Measurements from ENCODE around the gene PYCARD.
"Not testable (repeated sequence)": the region's sequence is repeated elsewhere in the genome, so short reads cannot be mapped to it uniquely, and the experiment has no call there.

The PYCARD gene

DNA sequence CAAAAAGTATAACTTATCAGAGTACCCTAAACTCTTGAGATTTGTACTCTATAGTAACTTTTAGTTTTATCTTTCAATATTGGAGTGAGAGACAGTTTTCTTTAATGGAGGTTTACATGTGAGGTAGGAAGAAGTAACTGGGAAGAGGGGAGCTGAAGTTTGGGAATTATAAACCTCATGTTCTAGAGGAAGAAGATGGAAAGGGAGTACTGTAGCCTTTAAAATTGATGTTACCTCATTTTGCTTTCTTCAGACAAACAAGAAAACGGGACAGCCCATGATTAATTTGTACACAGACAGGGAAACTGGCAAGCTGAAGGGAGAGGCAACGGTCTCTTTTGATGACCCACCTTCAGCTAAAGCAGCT is 13.2 kb downstream of the PYCARD start:
- DNase-seq, result no peak

DNA sequence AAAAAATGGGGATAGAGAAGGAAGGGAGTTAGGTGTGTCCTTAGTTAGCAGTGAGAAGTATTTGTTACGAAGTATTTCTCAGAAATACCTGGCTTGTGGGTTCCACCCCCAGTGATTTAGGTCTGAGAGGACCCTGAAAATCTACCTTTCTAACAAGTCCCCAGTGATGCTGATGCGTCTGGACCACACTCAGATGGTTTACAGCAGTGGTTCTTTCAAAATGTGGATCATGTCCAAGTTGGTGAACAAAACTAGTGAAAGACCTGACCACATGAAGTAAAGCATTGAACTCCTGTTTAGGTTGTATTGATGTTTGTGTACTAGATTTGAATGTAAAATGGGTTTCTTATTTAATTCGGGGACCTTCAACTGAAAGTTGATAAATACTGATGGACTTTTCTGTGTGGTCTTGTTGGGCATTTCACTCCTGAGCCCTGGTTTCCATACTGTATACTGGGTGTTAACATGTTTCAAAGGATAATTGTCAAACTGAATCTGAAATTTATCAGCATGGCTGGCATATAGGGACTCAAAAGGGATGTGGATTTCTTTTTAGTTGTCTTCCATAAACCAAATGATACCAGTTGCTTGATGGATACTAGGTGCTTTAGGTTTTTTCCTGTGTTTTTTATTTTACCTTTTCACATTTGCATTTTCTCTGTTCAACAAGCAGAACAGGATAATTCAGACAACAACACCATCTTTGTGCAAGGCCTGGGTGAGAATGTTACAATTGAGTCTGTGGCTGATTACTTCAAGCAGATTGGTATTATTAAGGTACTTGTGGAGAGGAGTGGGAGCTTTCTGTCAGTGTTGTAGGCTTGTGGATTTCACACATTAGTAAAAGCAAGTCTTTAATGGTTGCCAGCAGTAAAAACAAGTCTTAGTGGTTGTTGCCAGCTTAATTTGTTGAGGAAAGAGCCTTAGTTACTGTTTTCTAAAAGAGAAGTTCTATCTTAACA is 13.8 kb downstream of the PYCARD start:
- DNase-seq, result no peak

DNA sequence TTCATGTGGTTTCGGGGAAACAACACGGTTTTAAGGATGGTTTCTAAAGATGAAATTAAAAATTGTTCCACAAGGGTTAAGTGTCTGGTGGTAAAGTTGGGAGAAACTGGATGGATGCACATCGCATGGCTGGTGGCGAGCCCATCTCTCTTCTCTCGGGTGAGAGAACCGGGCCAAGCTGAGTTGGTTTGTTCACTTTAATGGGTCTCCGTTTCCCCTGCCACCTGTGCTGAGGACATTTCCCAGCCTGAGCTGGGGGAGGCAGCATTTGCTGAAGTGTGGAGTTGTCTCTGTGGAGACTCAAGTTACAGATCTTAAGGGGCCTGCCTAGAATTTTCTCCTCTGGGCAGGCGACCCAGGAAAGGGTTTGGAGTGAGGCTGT is 14.8 kb downstream of the PYCARD start:
- no peak for DNase-seq

DNA sequence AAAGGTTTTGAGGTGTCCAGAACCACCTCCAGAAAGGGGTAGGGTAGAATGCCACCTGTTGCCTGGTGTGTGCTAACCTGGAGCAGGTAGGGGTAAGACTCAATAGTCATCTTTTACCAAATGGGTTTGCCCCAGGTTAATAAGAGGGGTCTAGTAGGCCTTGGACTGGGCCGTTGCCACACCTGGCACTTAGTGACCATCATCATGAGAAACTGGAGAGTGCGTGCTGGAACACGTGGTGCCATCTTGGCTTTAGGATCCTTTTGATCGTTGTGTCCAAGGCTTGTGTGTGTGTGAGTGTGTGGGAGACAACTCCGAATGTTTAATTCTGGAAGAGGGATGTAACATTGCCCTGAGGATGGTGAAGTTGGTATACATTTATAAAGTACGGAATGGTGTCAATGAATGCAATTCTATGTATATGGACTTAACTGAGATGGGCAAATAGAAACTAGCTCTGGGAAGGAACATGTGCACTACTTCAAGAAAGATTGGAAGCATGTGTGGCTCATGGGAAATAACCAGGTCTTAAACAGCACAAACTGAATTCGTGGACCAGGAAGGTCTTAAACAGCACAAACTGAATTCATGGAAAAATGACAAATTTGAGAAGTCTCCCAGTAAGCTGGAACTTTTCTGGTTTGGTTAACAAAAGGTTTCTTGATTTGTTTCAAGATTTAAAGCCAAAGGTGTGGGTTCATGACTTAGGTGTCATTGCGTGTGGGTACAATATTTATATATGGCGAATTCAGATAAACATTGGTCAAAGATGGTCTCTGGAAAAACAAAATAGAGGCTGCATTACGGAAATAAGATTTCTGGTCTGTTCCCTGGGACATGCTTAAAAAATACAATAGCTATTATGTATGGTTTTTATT is 15.4 kb downstream of the PYCARD start:
- DNase-seq, result no peak

DNA sequence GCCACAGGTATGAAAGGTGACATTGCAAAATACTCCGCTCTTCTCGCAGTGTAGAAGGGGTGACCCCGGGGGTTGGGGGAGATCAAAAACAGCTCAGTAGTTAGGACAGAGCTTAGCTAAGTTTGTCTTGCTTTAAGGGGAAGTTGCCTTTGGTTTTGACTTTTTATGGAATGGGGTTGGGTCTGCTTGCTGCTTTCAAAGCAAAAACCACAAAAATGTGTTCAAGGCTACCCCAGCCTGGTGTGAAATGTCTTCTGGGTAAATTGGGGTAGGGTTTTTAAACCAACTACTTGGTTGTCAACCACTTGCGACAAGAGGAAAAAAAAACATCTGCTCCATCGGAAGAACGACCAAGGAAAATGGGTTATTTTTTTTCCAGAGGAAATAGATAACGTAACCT is 16.4 kb downstream of the PYCARD start:
- no peak for DNase-seq

DNA sequence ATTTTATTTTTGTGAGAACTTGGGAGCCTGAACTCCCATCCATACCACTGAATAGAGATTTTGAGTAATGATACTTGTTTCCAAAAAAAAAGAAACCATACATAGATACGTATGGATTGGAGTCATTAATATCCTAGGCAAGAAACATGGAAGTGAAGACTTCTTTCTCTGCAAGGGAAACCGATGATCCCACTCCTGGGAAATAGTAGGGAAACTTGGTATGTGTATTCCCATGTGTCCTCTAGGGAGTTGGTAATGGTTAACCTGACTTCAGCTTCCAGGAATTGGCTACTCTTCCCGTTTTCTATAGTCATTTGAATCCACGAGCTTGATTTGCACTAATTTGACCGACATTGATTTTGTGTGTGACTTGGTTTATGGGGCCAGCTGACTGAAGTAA is 17.2 kb downstream of the PYCARD start:
- DNase-seq, result no peak

DNA sequence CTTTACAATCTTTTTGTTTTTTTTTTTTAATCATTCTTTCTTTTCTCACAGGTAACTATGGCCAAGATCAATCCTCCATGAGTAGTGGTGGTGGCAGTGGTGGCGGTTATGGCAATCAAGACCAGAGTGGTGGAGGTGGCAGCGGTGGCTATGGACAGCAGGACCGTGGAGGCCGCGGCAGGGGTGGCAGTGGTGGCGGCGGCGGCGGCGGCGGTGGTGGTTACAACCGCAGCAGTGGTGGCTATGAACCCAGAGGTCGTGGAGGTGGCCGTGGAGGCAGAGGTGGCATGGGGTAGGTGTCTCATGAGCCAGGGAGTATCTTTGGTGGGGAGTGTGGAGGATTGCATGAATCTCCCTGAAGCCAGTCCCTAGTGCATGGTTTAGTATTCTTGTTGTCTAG is 17.7 kb downstream of the PYCARD start:
- DNase-seq, result no peak

DNA sequence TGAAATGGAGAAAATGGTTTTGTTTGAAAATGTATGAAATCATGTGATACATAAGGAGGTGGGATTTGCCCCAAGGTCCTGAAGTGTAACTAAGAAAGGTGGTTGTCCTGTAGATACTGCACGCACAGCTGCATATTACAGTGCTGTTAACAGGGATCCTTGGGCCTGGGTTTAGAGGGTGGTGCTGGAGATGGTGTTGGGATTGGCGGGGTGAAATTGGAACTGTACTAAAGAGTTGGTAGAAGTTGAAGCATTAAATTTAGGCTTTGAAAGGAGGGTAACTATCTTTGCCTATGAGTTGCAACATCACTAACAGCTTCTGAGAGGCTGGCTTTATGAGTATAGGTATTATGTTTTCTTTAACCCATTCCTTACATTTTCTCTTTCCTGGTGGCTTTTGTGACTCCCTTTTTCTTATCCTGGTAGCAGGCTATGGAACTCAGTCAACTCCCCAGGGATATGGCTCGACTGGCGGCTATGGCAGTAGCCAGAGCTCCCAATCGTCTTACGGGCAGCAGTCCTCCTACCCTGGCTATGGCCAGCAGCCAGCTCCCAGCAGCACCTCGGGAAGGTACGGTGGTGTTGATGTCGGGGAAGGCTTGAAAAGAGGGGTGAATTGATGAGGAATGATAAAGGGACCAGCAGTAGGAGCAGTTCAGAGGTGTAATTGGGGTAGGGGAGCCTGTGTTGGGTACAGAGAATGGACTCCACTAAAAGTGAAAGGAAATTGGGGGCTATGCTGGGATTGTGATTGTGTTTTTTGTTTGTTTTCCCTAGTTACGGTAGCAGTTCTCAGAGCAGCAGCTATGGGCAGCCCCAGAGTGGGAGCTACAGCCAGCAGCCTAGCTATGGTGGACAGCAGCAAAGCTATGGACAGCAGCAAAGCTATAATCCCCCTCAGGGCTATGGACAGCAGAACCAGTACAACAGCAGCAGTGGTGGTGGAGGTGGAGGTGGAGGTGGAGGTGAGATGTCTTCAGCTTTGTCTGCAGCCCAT is 18.8 kb downstream of the PYCARD start:
- DNase-seq, result no peak

DNA sequence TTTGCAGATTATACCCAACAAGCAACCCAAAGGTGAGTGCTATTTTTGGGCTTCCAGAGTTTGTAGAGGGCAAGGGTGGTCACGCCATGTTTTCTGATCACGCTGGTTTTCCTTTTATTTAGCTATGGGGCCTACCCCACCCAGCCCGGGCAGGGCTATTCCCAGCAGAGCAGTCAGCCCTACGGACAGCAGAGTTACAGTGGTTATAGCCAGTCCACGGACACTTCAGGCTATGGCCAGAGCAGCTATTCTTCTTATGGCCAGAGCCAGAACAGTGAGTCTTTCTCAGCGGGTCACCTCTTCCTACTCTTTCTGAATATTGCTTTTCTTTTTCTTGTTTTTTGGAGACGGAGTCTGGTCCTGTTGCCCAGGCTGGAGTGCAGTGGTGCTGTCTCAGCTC is 20.2 kb downstream of the PYCARD start:
- DNase-seq, result no peak

DNA sequence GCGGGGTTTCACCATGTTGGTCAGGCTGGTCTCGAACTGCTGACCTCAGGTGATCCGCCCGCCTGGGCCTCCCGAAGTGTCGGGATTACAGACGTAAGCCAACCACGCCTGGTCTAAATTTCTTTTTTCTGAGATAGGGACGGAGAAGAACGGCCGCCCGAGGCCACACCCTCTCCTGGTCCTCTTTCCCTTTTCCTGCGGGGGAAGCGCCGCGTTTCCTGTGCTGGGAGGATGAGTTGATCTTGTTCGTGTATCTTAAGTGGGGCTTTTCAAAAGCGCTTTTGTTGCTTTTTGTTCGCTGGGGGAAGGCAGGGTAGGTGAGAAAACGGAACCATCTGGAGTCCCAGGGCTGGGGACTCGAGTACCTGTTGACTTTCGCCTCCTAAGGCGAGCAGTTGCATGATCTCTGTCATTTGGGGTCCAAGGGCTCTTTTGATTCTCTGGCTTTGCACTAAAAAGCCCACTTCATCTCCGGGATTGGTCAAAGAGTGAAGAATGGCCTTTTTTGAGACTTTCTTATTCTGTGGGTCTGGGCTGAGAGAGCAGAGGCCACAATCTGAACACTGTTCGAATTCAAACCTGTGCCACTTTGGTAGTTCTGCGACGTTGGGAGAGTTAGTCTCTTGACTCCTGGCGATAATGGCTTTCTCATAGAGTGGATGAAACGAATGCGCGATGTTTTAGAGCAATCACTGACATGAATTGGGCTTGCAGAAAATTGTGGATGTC is 21.3 kb downstream of the PYCARD start:
- no peak for DNase-seq

DNA sequence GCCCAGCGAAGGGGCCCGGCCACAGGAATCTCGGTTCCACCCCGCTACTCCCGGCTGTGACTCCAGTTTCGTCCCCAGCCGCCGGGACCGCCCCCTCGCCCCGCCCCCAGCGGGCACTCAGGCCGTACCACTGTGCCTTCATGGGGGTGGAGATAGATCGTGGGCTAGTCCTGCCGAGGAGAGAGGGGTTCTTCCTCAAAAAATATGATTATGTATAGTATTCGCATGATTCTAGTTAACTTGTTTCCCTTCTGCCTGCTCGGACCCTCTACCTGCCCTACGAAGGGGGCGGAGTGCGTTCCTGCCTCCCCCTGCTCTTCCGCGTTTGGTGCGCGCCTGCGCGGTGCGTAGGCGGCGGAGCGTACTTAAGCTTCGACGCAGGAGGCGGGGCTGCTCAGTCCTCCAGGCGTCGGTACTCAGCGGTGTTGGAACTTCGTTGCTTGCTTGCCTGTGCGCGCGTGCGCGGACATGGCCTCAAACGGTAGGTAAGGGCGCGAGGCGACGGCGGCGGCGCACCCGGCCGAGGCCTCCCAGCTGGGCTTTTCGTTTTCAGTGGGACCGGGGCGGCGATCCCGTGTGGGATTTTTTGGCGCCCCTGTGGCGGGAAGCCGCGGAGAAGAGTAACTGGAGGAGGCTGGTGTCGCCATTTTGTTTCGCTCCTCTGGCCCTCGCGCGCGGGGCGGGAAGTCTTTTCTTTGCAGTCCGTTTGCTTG is 22.7 kb downstream of the PYCARD start, which contains the start of gene FUS:
Gene FUS, plus strand, starts transcription at position 393 of the 713 bp plus-strand sequence. Its CDS starts 76 bp downstream, at position 469.
- DNase-seq, result peak; percentile 93

DNA sequence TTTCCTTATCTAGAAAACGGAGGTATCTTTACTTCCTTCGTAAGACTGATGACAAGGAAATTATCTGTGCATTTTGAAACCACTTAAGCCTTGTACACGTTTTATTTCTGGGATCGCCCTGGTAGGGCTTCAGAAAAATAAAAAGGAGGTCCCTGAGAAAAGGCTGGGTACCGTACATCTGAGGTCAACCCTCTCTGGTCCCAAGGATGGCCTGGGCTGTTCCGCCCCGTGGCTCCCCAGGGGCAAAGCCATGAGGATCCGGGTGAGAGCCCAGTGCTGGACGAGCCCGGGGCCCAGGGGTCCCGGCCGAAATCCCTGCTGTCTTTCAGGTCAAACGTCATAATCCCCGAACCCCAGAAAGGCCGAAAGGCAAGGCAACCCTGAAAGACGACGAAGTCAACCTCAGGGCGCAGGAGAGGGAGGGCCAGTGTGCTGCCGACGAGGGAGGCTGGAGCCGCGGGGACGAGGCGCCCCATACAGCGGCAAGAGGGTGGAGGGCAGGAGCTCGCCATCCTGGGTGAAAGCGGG is 23.3 kb downstream of the PYCARD start:
- DNase-seq, result no peak

DNA sequence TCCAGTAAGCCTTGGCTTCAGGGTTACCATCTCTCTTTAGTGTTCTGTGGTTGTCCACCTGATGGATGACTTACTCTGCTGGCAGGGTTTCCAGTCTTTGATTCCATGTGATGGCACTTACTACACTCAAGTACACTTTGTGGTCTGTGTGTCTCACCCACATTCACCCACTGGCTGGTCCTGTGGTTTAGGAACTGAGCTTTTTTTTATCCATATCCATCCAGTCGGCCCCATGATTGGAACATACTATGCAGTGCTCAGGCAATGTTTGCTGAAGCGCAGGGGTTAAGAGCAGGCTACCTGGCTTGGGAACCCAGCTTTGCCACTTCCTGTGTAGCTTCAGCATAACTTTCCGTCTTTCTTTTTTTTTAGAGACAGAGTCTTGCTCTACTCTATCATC is 25.4 kb downstream of the PYCARD start:
- peak; percentile 35 for DNase-seq

DNA sequence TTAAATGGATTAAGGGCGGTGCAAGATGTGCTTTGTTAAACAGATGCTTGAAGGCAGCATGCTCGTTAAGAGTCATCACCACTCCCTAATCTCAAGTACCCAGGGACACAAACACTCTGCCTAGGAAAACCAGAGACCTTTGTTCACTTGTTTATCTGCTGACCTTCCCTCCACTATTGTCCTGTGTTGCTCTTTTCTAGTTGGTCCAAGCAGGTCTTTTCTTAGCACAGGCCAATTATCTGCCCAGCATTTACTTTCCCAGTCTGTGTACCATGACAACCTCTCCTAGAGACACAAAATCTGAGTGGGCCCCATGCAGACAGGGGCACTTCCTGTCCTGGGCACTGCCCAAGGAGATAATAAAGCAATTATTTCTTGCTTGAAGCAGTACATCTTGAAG is 32.5 kb downstream of the PYCARD start:
- not testable (repeated sequence) for DNase-seq

DNA sequence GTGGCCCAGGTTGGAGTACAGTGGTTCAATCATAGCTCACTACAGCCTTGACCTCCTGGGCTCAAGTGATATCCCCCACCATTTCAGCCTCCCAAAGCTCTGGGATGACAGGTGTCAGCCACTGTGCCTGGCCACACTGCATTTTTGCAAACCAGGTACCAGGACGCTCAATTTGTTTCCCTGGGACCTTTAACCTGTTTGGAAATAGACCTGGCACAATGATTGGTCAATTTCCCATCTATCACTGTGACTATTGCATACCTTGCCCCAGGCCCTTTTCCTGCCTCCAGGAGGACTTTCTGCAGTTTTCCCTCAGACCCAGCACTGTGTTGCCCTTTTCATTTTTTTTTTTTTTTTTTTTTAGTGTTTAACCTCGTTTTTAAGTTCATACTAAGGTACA is 33.7 kb downstream of the PYCARD start:
- no peak for DNase-seq

DNA sequence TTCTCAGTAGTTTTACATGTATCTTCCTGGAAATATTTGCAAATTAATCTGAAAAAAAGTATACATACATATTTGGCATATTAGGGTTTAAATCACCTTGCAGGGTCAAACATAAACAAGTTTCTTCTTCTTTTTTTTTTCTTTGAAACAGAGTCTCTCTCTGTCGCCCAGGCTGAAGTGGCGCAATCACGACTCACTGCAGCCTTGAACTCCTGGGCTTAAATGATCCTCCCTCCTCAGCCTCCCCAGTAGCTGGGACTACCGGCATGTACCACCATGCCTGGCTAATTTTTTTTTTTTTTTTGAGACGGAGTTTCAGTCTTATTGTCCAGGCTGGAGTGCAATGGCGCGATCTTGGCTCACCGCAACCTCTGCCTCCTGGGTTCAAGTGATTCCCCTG is 35.2 kb downstream of the PYCARD start:
- DNase-seq, result no peak

DNA sequence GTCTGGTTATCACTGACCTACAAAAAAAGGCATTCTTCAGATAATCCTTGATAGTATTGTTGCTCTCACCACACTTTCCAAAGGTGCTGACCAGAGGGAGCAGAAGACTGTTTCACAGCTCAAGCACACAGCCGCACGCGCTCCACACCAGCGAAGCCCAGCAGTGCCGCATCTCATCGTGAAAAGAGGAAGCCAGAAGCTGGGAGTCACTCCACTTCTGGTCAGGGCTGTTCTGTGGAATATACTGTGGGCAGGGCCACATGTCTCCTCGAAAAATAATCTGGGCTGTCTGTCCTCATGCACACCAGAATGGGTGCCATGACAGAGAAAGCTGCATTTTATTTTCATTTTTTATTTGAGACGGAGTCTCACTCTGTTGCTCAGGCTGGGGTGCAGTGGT is 45.4 kb downstream of the PYCARD start:
- DNase-seq, result no peak

Data from T-helper 9 cell (primary cell).